Thyroid gland (tissue), 4 donors: ENCODE results near the gene HOXA3. TPM values are rescaled to one million over a fixed set of nuclear protein-coding genes. Genes with fewer than 3 reads are reported as not detected.

Experiments used
- DNase-seq, 2 donors: peaks; one replicate each; pipeline ENCODE4 v3.0.0-alpha.2; 2019
- H3K27ac ChIP-seq, 3 donors: fragments of 200-600 bp; sonication (generic); 1 replicate in 2 of 3; 2 replicates in 1 of 3; pipeline ENCODE4 v1.5.1; 2016 to 2019; ENCODE audit warnings: mild to moderate bottlenecking in 1 of 3, moderate library complexity in 1 of 3
- H3K27me3 ChIP-seq: fragments of 200-600 bp; sonication (generic); one replicate; pipeline ENCODE4 v1.5.1; 2019
- H3K36me3 ChIP-seq, 2 donors: fragments of 200-600 bp; sonication (generic); one replicate each; pipeline ENCODE4 v1.5.1; 2016 to 2019
- H3K4me1 ChIP-seq, 2 donors: fragments of 200-600 bp; sonication (generic); one replicate each; pipeline ENCODE4 v1.5.1; 2017 to 2019
- H3K4me3 ChIP-seq, 3 donors: fragments of 200-600 bp; sonication (generic); replicated peaks in 1 of 3; 1 replicate in 2 of 3; 2 replicates in 1 of 3; pipeline ENCODE4 v1.5.1; 2016; ENCODE audit warnings: mild to moderate bottlenecking in 1 of 3
- H3K9me3 ChIP-seq: fragments of 200-600 bp; sonication (generic); one replicate; pipeline ENCODE4 v1.5.1; 2017
- POLR2A ChIP-seq, 2 donors: fragments of 450-650 bp; IDR thresholded peaks; one replicate each; pipeline ENCODE4 v1.6.1; 2017; ENCODE audit warnings: antibody characterized with exemption in 2 of 2, mild to moderate bottlenecking in 2 of 2, moderate library complexity in 1 of 2
- WGBS, 2 donors: methylation state at CpG; one replicate each; pipeline ENCODE4 v1.1.5; 2017; 5-methylcytosine and 5-hydroxymethylcytosine counted together
- intact Hi-C: fragments of 100-400 bp; cut with DNase I; formaldehyde crosslinking; loops from one replicate; pipeline ENCODE4 v1.15.1; 2023
- total RNA-seq, 4 donors: library from RNA; depleted of rRNA; stranded (reverse); fragments of >200 nt; gene quantifications; one replicate each; pipeline ENCODE4 v1.2.3, GENCODE V29; 2016
- TF ChIP-seq, protein P1 (sequence below), 6 experiments: fragments of 200-600 bp in 3 of 6; fragments of 450-650 bp in 3 of 6; sonication (generic) in 3 of 6; IDR thresholded peaks; one replicate each; pipeline ENCODE4 v1.5.1; 2016 to 2019; ENCODE audit warnings: antibody characterized with exemption in 6 of 6, mild to moderate bottlenecking in 2 of 6, inconsistent platforms in 1 of 6, moderate library complexity in 1 of 6

Gene HOXA3
- total RNA-seq, 4 donors from 2014 or later, result 0.94 to 6.1 (median 1.9) TPM

DNA sequence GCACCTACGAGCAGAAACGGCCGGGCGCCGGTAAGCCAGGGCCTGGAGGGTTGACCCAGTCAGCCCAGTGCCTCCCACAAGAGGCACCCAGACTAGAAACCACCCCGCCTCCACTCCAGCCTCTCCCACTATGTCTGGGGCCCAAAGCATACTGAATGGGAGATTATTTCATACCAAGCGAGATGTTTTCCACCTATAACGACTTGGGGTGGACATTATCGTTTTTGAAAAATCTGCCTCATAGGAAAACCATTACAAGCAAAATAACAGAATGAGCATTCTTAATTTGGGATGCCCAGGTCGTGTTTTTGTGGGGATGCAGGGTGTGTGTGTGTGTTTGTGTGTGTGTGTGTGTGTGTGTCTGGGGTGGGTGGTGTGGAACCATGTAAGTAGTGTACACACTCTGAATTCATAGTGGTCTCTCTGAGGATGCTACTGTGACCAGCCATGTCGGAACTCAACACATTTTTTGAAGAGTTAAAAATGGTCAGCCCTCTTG is 6.4 kb downstream of the HOXA3 start:
- H3K9me3 ChIP-seq, result no peaks in the 10 kb centered on the region
- H3K27me3 ChIP-seq, result peaks cover 86% of the 10 kb centered on the region
- no peak overlapping the region for H3K4me3 ChIP-seq
- intact Hi-C loops, result no loop called here
- H3K27ac ChIP-seq, result no peak overlapping the region
- TF ChIP-seq POLR2A (IDR thresholded peaks at IDR 0.05), result no peak
- TF ChIP-seq, protein P1, sequence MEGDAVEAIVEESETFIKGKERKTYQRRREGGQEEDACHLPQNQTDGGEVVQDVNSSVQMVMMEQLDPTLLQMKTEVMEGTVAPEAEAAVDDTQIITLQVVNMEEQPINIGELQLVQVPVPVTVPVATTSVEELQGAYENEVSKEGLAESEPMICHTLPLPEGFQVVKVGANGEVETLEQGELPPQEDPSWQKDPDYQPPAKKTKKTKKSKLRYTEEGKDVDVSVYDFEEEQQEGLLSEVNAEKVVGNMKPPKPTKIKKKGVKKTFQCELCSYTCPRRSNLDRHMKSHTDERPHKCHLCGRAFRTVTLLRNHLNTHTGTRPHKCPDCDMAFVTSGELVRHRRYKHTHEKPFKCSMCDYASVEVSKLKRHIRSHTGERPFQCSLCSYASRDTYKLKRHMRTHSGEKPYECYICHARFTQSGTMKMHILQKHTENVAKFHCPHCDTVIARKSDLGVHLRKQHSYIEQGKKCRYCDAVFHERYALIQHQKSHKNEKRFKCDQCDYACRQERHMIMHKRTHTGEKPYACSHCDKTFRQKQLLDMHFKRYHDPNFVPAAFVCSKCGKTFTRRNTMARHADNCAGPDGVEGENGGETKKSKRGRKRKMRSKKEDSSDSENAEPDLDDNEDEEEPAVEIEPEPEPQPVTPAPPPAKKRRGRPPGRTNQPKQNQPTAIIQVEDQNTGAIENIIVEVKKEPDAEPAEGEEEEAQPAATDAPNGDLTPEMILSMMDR (IDR thresholded peaks at IDR 0.05), result no peak
- H3K4me1 ChIP-seq, result peaks cover 19 to 25% of the 10 kb centered on the region in 2 donors
- no peaks in the 10 kb centered on the region for H3K36me3 ChIP-seq
- WGBS, 2 donors, result 45 to 60% methylated on average over 5 to 11 of the region's 11 CpGs
- no peak for DNase-seq

DNA sequence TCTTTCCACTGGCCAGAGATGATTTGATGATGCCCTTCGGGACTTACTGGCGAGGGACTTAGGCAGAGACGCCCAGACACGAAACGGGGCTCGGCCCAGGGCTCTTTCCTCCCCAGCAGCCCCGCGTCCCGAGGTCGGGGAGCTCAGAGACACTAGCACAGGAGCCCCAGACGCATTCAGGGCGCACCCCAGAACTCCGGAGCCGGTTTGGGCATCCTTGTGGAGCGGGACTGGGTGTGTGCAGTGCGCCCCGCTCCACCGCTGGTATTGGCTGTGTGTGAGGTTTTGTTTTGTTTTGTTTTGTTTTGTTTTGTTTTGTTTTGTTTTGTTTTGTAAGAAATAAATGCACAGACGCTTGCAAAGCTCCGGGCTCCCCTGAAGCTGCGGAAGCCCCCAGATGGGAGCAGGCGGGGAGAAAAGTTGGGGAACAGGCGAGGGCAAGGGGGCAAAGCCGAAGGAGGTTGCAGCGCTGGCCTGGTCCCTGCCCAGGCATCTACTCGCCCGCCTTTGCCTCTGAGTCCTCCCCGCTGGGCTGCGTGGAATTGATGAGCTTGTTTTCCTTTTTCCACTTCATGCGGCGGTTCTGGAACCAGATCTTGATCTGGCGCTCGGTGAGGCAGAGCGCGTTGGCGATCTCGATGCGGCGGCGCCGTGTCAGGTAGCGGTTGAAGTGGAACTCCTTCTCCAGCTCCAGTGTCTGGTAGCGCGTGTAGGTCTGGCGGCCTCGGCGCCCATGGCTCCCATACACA is 7.0 kb downstream of the HOXA3 start:
- Histone ChIP-seq H3K4me1 (peaks cover 13 to 19% of the 10 kb centered on the region in 2 donors), H3K9me3 (no peaks in the 10 kb centered on the region), H3K4me3 (no peak overlapping the region), H3K36me3 (no peaks in the 10 kb centered on the region), H3K27me3 (peaks cover 86% of the 10 kb centered on the region), H3K27ac (no peak overlapping the region)
- intact Hi-C loops, result no loop called here
- no peak for DNase-seq
- 28 to 58% methylated on average over 41 to 42 of the region's 47 CpGs for WGBS, 2 donors
- TF ChIP-seq, protein P1 (IDR thresholded peaks at IDR 0.05), result no peak
- no peak for TF ChIP-seq POLR2A (IDR thresholded peaks at IDR 0.05)

DNA sequence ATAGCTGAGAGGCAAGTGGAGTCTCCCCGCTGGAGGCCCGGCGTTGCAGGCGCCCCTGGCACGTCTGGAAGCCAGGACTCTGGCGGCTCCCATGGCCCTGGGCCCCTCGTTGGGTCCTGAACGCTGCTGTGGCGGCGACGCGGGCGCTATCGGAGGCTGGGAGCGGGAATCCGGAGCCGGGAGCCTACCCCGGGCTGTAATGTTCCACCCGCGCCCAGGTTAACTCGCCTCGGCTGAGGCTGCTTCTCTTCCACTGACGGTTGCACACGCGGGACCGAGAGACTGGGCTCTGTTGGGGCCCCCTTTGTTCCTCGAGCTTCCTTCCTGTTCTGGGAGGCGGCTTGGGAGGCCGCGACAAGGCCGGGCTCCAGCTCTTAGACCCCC is 7.6 kb downstream of the HOXA3 start:
- intact Hi-C loops, result no loop called here
- TF ChIP-seq, protein P1 (IDR thresholded peaks at IDR 0.05), result no peak
- no peak for TF ChIP-seq POLR2A (IDR thresholded peaks at IDR 0.05)
- H3K4me3 ChIP-seq, result no peak overlapping the region
- H3K27ac ChIP-seq, result no peak overlapping the region
- H3K4me1 ChIP-seq, result peaks cover 11 to 19% of the 10 kb centered on the region in 2 donors
- H3K9me3 ChIP-seq, result no peaks in the 10 kb centered on the region
- H3K27me3 ChIP-seq, result peaks cover 87% of the 10 kb centered on the region
- no peak for DNase-seq
- WGBS, 2 donors, result 16 to 32% methylated on average over 9 to 29 of the region's 31 CpGs
- no peaks in the 10 kb centered on the region for H3K36me3 ChIP-seq

DNA sequence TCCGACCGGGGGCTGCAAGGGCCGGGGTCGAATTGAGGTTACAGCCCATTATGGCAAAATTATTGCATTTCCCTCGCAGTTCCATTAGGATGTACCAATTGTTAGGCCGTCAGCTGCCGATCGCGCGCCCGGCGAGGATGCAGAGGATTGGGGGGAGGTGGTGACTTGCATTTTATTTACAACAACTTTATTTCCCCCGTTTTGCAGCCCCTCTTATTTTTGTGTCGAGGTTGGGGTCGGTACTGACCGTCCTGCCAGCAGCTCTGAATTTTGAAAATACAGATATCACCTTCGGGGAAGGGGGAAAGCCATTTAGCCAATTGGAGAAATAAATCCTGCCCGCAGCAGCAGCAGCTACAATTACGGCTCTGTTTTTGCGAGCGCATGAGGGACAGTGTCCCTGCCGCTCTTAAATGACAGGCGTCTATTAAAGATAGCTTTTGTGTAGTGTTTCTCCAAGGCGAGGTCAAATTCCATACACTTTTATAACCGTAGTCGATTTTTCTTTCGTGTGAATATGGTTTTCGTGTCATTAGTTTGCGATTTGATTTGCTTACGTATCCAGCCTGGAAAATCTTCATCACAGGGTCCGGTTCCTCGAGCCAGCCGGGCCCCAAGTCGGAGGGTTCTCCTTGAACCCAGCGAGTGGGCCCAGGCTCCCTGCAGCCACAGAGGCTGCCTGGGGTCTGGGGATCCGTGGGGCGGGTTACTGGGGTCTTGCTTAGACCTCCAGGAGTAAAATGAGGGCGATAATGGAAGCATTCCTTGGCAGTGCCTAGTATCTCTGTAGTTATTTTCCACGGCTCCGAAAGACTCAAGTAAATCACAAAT is 8.2 kb downstream of the HOXA3 start:
- DNase-seq, result no peak
- Histone ChIP-seq H3K9me3 (no peaks in the 10 kb centered on the region), H3K4me1 (peaks cover 14 to 23% of the 10 kb centered on the region in 2 donors), H3K27ac (no peak overlapping the region), H3K27me3 (peaks cover 87% of the 10 kb centered on the region), H3K36me3 (no peaks in the 10 kb centered on the region), H3K4me3 (no peak overlapping the region)
- TF ChIP-seq, protein P1 (IDR thresholded peaks at IDR 0.05), result no peak
- TF ChIP-seq POLR2A (IDR thresholded peaks at IDR 0.05), result no peak
- 31 to 38% methylated on average over 37 to 39 of the region's 40 CpGs for WGBS, 2 donors
- intact Hi-C loops, result no loop called here
